Smooth muscle cell (in vitro differentiated cells): ENCODE measurements around the gene CDK8. TPM values are rescaled to one million over a fixed set of nuclear protein-coding genes. Genes with fewer than 3 reads are reported as not detected.

Experiments used
- DNase-seq: peaks from one replicate; lab custom pipeline; 2025; ENCODE audit not compliant: unreplicated experiment; lab: John Stamatoyannopoulos, UW
- H2AFZ ChIP-seq: fragments of 200-600 bp; sonication (generic); 2 replicates; pipeline ENCODE4 v1.6.0; 2016; ENCODE audit warnings: antibody characterized with exemption, low read depth, mild to moderate bottlenecking
- H3F3A ChIP-seq: fragments of 200-600 bp; sonication (generic); 2 replicates; pipeline ENCODE4 v1.6.0; 2017; ENCODE audit warnings: antibody characterized with exemption, low read depth
- H3K27ac ChIP-seq: fragments of 200-600 bp; sonication (generic); 2 replicates; pipeline ENCODE4 v1.5.1; 2016; ENCODE audit warnings: low read depth, mild to moderate bottlenecking
- H3K27me3 ChIP-seq: fragments of 200-600 bp; sonication (generic); 2 replicates; pipeline ENCODE4 v1.6.1; 2016; ENCODE audit warnings: low read depth, mild to moderate bottlenecking
- H3K36me3 ChIP-seq: fragments of 200-600 bp; sonication (generic); 2 replicates; pipeline ENCODE4 v1.5.1; 2016; ENCODE audit warnings: low read depth
- H3K4me1 ChIP-seq: fragments of 200-600 bp; sonication (generic); 2 replicates; pipeline ENCODE4 v1.5.1; 2016; ENCODE audit warnings: low read depth
- H3K4me2 ChIP-seq: fragments of 200-600 bp; sonication (generic); 2 replicates; pipeline ENCODE4 v1.6.0; 2016; ENCODE audit warnings: mild to moderate bottlenecking
- H3K4me3 ChIP-seq: fragments of 200-600 bp; sonication (generic); 2 replicates; pipeline ENCODE4 v1.5.1; 2016; ENCODE audit warnings: mild to moderate bottlenecking
- H3K79me2 ChIP-seq: fragments of 200-600 bp; sonication (generic); 2 replicates; pipeline ENCODE4 v1.6.0; 2016; ENCODE audit warnings: low read depth, mild to moderate bottlenecking
- H3K9ac ChIP-seq: fragments of 200-600 bp; sonication (generic); 2 replicates; pipeline ENCODE4 v1.6.0; 2016; ENCODE audit warnings: low read depth
- H3K9me3 ChIP-seq: fragments of 200-600 bp; sonication (generic); replicated peaks from 2 replicates; pipeline ENCODE4 v1.5.1; 2016; ENCODE audit warnings: low read depth
- H4K20me1 ChIP-seq: fragments of 200-600 bp; sonication (generic); 2 replicates; pipeline ENCODE4 v1.6.0; 2016; ENCODE audit warnings: low read depth
- CTCF ChIP-seq: fragments of 200-600 bp; sonication (generic); IDR thresholded peaks from 2 replicates; pipeline ENCODE4 v1.5.1; 2017; ENCODE audit warnings: borderline replicate concordance, mild to moderate bottlenecking, antibody characterized with exemption; ENCODE audit not compliant: insufficient read depth, poor library complexity, severe bottlenecking
- WGBS: methylation state at CpG from one replicate; pipeline ENCODE4 v1.1.7; 2016; ENCODE audit warnings: low lambda C conversion rate; 5-methylcytosine and 5-hydroxymethylcytosine counted together
- polyA plus RNA-seq: library from polyadenylated mRNA; unstranded; fragments of >200 nt; fragmentation: Nextera tagmentation; extraction: Ambion mirVana; gene quantifications from 2 replicates; pipeline ENCODE4 v1.2.1, GENCODE V29; 2016
- total RNA-seq: library from RNA; depleted of rRNA; stranded (reverse); fragments of >200 nt; gene quantifications from 2 replicates; pipeline ENCODE4 v1.2.3, GENCODE V29; 2014

Gene CDK8
- total and polyA plus RNA-seq, 2 experiments from 2014 or later, result 12.6 to 45.4 TPM

GRCh38 chr13:26335158-26335557, 81.2 kb downstream of the CDK8 start:
- Histone ChIP-seq H3F3A (no peaks in the 10 kb centered on the region), H2AFZ (no peak overlapping the region), H3K4me2 (no peak overlapping the region), H3K79me2 (peaks cover 70% of the 10 kb centered on the region), H3K27ac (no peak overlapping the region), H3K9ac (no peak overlapping the region), H3K9me3 (no peaks in the 10 kb centered on the region), H3K4me3 (no peak overlapping the region), H3K36me3 (no peaks in the 10 kb centered on the region), H3K4me1 (no peaks in the 10 kb centered on the region), H4K20me1 (peaks cover 94% of the 10 kb centered on the region), H3K27me3 (no peaks in the 10 kb centered on the region)
- 96% methylated on average over 5 of the region's 5 CpGs for WGBS
- TF ChIP-seq CTCF, result no peak
- DNase-seq, result no peak

DNA sequence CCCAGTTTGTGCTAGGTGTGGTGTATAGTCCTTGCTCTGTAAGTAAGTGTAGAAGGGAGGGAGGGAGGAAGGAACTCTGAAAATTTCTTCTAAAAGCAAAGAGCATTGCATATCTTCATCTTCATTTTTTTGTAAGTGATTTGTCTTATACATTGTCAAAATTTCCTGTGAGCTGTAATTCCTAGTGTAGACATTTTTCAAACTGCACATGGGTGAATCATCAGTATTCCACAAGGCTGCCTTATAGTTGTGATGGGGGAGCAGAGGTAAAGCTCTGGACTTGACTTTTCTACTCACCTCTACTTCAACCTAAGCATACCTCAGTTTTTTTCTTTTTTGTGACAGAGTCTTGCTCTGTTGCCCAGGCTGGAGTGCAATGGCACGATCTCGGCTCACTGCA, 86.9 kb downstream of the CDK8 start:
- 96% methylated on average over 2 of the region's 2 CpGs for WGBS
- H3K4me3 ChIP-seq, result no peak overlapping the region
- no peak overlapping the region for H3K9ac ChIP-seq
- H3K36me3 ChIP-seq, result no peaks in the 10 kb centered on the region
- no peak overlapping the region for H3K4me2 ChIP-seq
- H3K9me3 ChIP-seq, result no peaks in the 10 kb centered on the region
- no peak overlapping the region for H2AFZ ChIP-seq
- no peak for TF ChIP-seq CTCF
- no peaks in the 10 kb centered on the region for H3K27me3 ChIP-seq
- peaks cover 21% of the 10 kb centered on the region for H3K79me2 ChIP-seq
- no peaks in the 10 kb centered on the region for H3K4me1 ChIP-seq
- no peak for DNase-seq
- no peak overlapping the region for H3K27ac ChIP-seq
- H4K20me1 ChIP-seq, result peaks cover 69% of the 10 kb centered on the region
- H3F3A ChIP-seq, result no peaks in the 10 kb centered on the region

- no peaks in the 10 kb centered on the region for H3K27me3 ChIP-seq
- TF ChIP-seq CTCF, result no peak
- H3K4me2 ChIP-seq, result no peak overlapping the region
- no peaks in the 10 kb centered on the region for H3F3A ChIP-seq
- DNase-seq, result no peak
- H2AFZ ChIP-seq, result no peak overlapping the region
- 78% methylated on average over 5 of the region's 5 CpGs for WGBS
- no peak overlapping the region for H3K27ac ChIP-seq
- no peaks in the 10 kb centered on the region for H3K9me3 ChIP-seq
- peaks cover 68% of the 10 kb centered on the region for H4K20me1 ChIP-seq
- H3K79me2 ChIP-seq, result peaks cover 14% of the 10 kb centered on the region
- H3K9ac ChIP-seq, result no peak overlapping the region
- H3K4me3 ChIP-seq, result no peak overlapping the region
- H3K36me3 ChIP-seq, result no peaks in the 10 kb centered on the region
- no peaks in the 10 kb centered on the region for H3K4me1 ChIP-seq
Measured at GRCh38 chr13:26342898-26343297, 89.0 kb downstream of the CDK8 start.

GRCh38 chr13:26343816-26344215, 89.9 kb downstream of the CDK8 start:
- no peaks in the 10 kb centered on the region for H3K9me3 ChIP-seq
- no peaks in the 10 kb centered on the region for H3K36me3 ChIP-seq
- peaks cover 12% of the 10 kb centered on the region for H3K79me2 ChIP-seq
- no peak overlapping the region for H2AFZ ChIP-seq
- TF ChIP-seq CTCF, result no peak
- H4K20me1 ChIP-seq, result peaks cover 59% of the 10 kb centered on the region
- no peak for DNase-seq
- no peak overlapping the region for H3K27ac ChIP-seq
- no peak overlapping the region for H3K4me2 ChIP-seq
- no peaks in the 10 kb centered on the region for H3K4me1 ChIP-seq
- H3K27me3 ChIP-seq, result no peaks in the 10 kb centered on the region
- no peaks in the 10 kb centered on the region for H3F3A ChIP-seq
- no peak overlapping the region for H3K9ac ChIP-seq
- no peak overlapping the region for H3K4me3 ChIP-seq
